Activated naive CD4-positive, alpha-beta T cell treated with anti-CD3 and anti-CD28 coated beads, Interleukin-2, amount 10 ng/mL, durations not matched to agents 7 days and 5 days (primary cell): Measurements from ENCODE around the gene FAM114A2.

Experiments used
- CTCF ChIA-PET: fragments of 350-600 bp; sonication (Branson Sonifier 250); formaldehyde crosslinking; loops from one replicate; lab custom pipeline; 2021; ENCODE audit warnings: antibody characterized with exemption; lab: Charles Lee
- DNase-seq: peaks from one replicate; pipeline ENCODE4 v3.0.0-alpha.2; 2020
- H3K27ac Mint-ChIP-seq: one replicate; pipeline ENCODE4 v1.8.0; 2021; ENCODE audit warnings: mild to moderate bottlenecking, moderate library complexity, mixed read lengths
- H3K27me3 Mint-ChIP-seq: one replicate; pipeline ENCODE4 v1.8.0; 2021; ENCODE audit warnings: mild to moderate bottlenecking, mixed read lengths
- H3K36me3 Mint-ChIP-seq: one replicate; pipeline ENCODE4 v1.8.0; 2021; ENCODE audit warnings: mixed read lengths
- H3K4me1 Mint-ChIP-seq: one replicate; pipeline ENCODE4 v1.8.0; 2021; ENCODE audit warnings: mixed read lengths
- H3K4me3 Mint-ChIP-seq: one replicate; pipeline ENCODE4 v1.8.0; 2021; ENCODE audit warnings: mild to moderate bottlenecking, moderate library complexity, mixed read lengths
- H3K9me3 Mint-ChIP-seq: one replicate; pipeline ENCODE4 v1.8.0; 2021; ENCODE audit warnings: mixed read lengths

Gene FAM114A2

GRCh38 chr5:153964191-153964879 lies 74.4 kb downstream of the FAM114A2 start:
- no peak for DNase-seq
- Mint-ChIP-seq H3K4me1 (peaks cover 2% of the 10 kb centered on the region), H3K9me3 (no peaks in the 10 kb centered on the region), H3K4me3 (no peak overlapping the region), H3K27ac (no peak overlapping the region), H3K27me3 (peaks cover 14% of the 10 kb centered on the region), H3K36me3 (no peaks in the 10 kb centered on the region)
- CTCF ChIA-PET = interaction anchor here (0.9 to 4.2 kb wide), 19 partner anchors 9 to 1821 kb away, joined by 3 to 42 read pairs (median 4); no protein-coding TSS in a partner anchor

- Mint-ChIP-seq H3K4me1 (peaks cover 2% of the 10 kb centered on the region), H3K4me3 (no peak overlapping the region), H3K27me3 (peaks cover 9% of the 10 kb centered on the region), H3K9me3 (no peaks in the 10 kb centered on the region), H3K27ac (no peak overlapping the region), H3K36me3 (no peaks in the 10 kb centered on the region)
- no peak for DNase-seq
- CTCF ChIA-PET = interaction anchor here (0.6 to 0.7 kb wide), 2 partner anchors 66 to 264 kb away, joined by 3 read pairs; no protein-coding TSS in a partner anchor
These were observed 78.2 kb downstream of the FAM114A2 start for GRCh38 chr5:153960269-153961215.

- Mint-ChIP-seq H3K4me3 (no peak overlapping the region), H3K27ac (no peak overlapping the region), H3K27me3 (peaks cover 10% of the 10 kb centered on the region), H3K36me3 (no peaks in the 10 kb centered on the region), H3K4me1 (peaks cover 2% of the 10 kb centered on the region), H3K9me3 (no peaks in the 10 kb centered on the region)
- no peak for DNase-seq
- CTCF ChIA-PET = no interaction called here
These were observed 79.4 kb downstream of the FAM114A2 start for GRCh38 chr5:153959134-153959957.

- Mint-ChIP-seq H3K27me3 (peaks cover 13% of the 10 kb centered on the region), H3K4me3 (no peak overlapping the region), H3K27ac (no peak overlapping the region), H3K9me3 (no peaks in the 10 kb centered on the region), H3K4me1 (peaks cover 2% of the 10 kb centered on the region), H3K36me3 (no peaks in the 10 kb centered on the region)
- DNase-seq = no peak
- CTCF ChIA-PET = no interaction called here
These were observed 81.5 kb downstream of the FAM114A2 start for GRCh38 chr5:153957205-153957604.

- Mint-ChIP-seq H3K4me1 (no peaks in the 10 kb centered on the region), H3K36me3 (no peaks in the 10 kb centered on the region), H3K9me3 (no peaks in the 10 kb centered on the region), H3K27ac (no peak overlapping the region), H3K4me3 (no peak overlapping the region), H3K27me3 (peaks cover 8% of the 10 kb centered on the region)
- no peak for DNase-seq
- CTCF ChIA-PET = no interaction called here
These were observed 85.3 kb downstream of the FAM114A2 start for GRCh38 chr5:153953411-153953810.

GRCh38 chr5:153952893-153953292 lies 85.8 kb downstream of the FAM114A2 start:
- CTCF ChIA-PET = interaction anchor here (1.2 kb wide), 2 partner anchors 13 to 119 kb away, joined by 3 to 5 read pairs; no protein-coding TSS in a partner anchor
- Mint-ChIP-seq H3K36me3 (no peaks in the 10 kb centered on the region), H3K27me3 (peaks cover 8% of the 10 kb centered on the region), H3K4me1 (no peaks in the 10 kb centered on the region), H3K4me3 (no peak overlapping the region), H3K27ac (no peak overlapping the region), H3K9me3 (no peaks in the 10 kb centered on the region)
- DNase-seq = no peak

GRCh38 chr5:153952057-153952456 lies 86.7 kb downstream of the FAM114A2 start:
- no peaks in the 10 kb centered on the region for H3K9me3 Mint-ChIP-seq
- H3K4me1 Mint-ChIP-seq = no peaks in the 10 kb centered on the region
- DNase-seq = no peak
- H3K36me3 Mint-ChIP-seq = no peaks in the 10 kb centered on the region
- H3K4me3 Mint-ChIP-seq = no peak overlapping the region
- CTCF ChIA-PET = interaction anchor here (1.2 kb wide), 2 partner anchors 14 to 120 kb away, joined by 3 to 5 read pairs; no protein-coding TSS in a partner anchor
- no peak overlapping the region for H3K27ac Mint-ChIP-seq
- peaks cover 7% of the 10 kb centered on the region for H3K27me3 Mint-ChIP-seq

- no peak for DNase-seq
- Mint-ChIP-seq H3K36me3 (no peaks in the 10 kb centered on the region), H3K9me3 (peaks cover 31% of the 10 kb centered on the region), H3K4me3 (no peak overlapping the region), H3K27ac (no peak overlapping the region), H3K4me1 (no peaks in the 10 kb centered on the region), H3K27me3 (no peaks in the 10 kb centered on the region)
- CTCF ChIA-PET = no interaction called here
These were observed 97.4 kb downstream of the FAM114A2 start for GRCh38 chr5:153941265-153941664.
